K562 (cell line): ENCODE data around the gene MTERF2. TPM values are rescaled to one million over a fixed set of nuclear protein-coding genes. Genes with fewer than 3 reads are reported as not detected.

Experiments
- DLX4 ChIP-seq: fragments of 250-450 bp; sonication (Bioruptor Pico); IDR thresholded peaks from 2 replicates; pipeline ENCODE4 v1.6.1; 2021; ENCODE audit warnings: mild to moderate bottlenecking
- DPF2 ChIP-seq: fragments of 450-650 bp; IDR thresholded peaks from 2 replicates; pipeline ENCODE4 v1.6.1; 2016
- HMBOX1 ChIP-seq: sonication (generic); IDR thresholded peaks from 2 replicates; pipeline ENCODE4 v1.6.1; 2016
- KDM1A ChIP-seq, 2 experiments: fragments of 450-650 bp; IDR thresholded peaks; 2 replicates each; pipeline ENCODE4 v1.6.1; 2016; ENCODE audit warnings: mild to moderate bottlenecking in 2 of 2
- KDM5B ChIP-seq: fragments of 200-600 bp; sonication (generic); IDR thresholded peaks from 2 replicates; pipeline ENCODE4 v1.6.1; 2012; ENCODE audit warnings: low read depth, mild to moderate bottlenecking, moderate library complexity, low read length, control low read depth, inconsistent platforms; ENCODE audit not compliant: insufficient replicate concordance
- KLF10 ChIP-seq: fragments of 250-450 bp; sonication (Bioruptor Pico); IDR thresholded peaks from 2 replicates; pipeline ENCODE4 v1.6.1; 2021; ENCODE audit warnings: matching md5 sums
- KLF16 ChIP-seq: IDR thresholded peaks from 2 replicates; pipeline ENCODE4 v1.6.1; 2016; ENCODE audit warnings: antibody characterized with exemption
- LARP7 ChIP-seq: fragments of 450-650 bp; IDR thresholded peaks from 2 replicates; pipeline ENCODE4 v1.6.1; 2016
- NELFE ChIP-seq: IDR thresholded peaks from 2 replicates; pipeline ENCODE4 v1.6.1; 2011; ENCODE audit warnings: mild to moderate bottlenecking; ENCODE audit not compliant: insufficient read depth, insufficient read length
- NR0B1 ChIP-seq: fragments of 450-650 bp; IDR thresholded peaks from one replicate; pipeline ENCODE4 v1.6.1; 2018; ENCODE audit warnings: mild to moderate bottlenecking, moderate library complexity; ENCODE audit not compliant: partially characterized antibody
- NRF1 ChIP-seq, 2 experiments: fragments of 450-650 bp; IDR thresholded peaks in 1 of 2; conservative IDR thresholded peaks in 1 of 2; 2 replicates each; pipeline ENCODE4 v1.6.1; 2014; ENCODE audit warnings: mild to moderate bottlenecking in 2 of 2
- SLC30A9 ChIP-seq: fragments of 250-450 bp; sonication (Bioruptor Pico); IDR thresholded peaks from 2 replicates; pipeline ENCODE4 v1.8.0; 2022; ENCODE audit warnings: mild to moderate bottlenecking, moderate library complexity
- TAL1 ChIP-seq: fragments of 450-650 bp; IDR thresholded peaks from 2 replicates; pipeline ENCODE4 v1.6.1; 2016; ENCODE audit warnings: mild to moderate bottlenecking
- TRIM24 ChIP-seq, 2 experiments: fragments of 450-650 bp; IDR thresholded peaks; 2 replicates each; pipeline ENCODE4 v1.6.1; 2016
- YY1 ChIP-seq, 3 experiments: IDR thresholded peaks; 2 replicates each; pipeline ENCODE4 v1.6.1; 2011; ENCODE audit warnings: low read length in 2 of 3, mild to moderate bottlenecking in 2 of 3, moderate library complexity in 2 of 3, borderline replicate concordance in 1 of 3, control low read depth in 1 of 3, low read depth in 1 of 3; ENCODE audit not compliant: insufficient read depth in 3 of 3, insufficient replicate concordance in 2 of 3, control insufficient read depth in 1 of 3, insufficient read length in 1 of 3; ENCODE audit errors: extremely low read depth in 1 of 3
- ZBTB2 ChIP-seq: fragments of 450-650 bp; IDR thresholded peaks from 2 replicates; pipeline ENCODE4 v1.6.1; 2016; ENCODE audit warnings: antibody characterized with exemption
- ZFP30 ChIP-seq: fragments of 250-450 bp; sonication (Bioruptor Pico); IDR thresholded peaks from 2 replicates; pipeline ENCODE4 v1.8.0; 2022; ENCODE audit warnings: moderate library complexity, mild to moderate bottlenecking, inconsistent platforms, borderline replicate concordance
- ZFP91 ChIP-seq: sonication (generic); formaldehyde crosslinking; IDR thresholded peaks from 2 replicates; pipeline ENCODE4 v1.8.0; 2022; ENCODE audit warnings: mild to moderate bottlenecking, missing genetic modification reagents
- ZNF592 ChIP-seq: fragments of 450-650 bp; IDR thresholded peaks from 2 replicates; pipeline ENCODE4 v1.6.1; 2017; ENCODE audit warnings: antibody characterized with exemption, mild to moderate bottlenecking
- polyA plus RNA-seq, 8 experiments: library from polyadenylated mRNA; depleted of rRNA in 4 of 8; stranded (reverse) in 5 of 8; unstranded in 3 of 8; fragments of >200 nt; fragmentation: Nextera tagmentation in 2 of 8; fragmentation: Illumina TruSeq in 1 of 8; extraction: Ambion mirVana in 2 of 8; extraction: Trizol in 1 of 8; gene quantifications; 2 replicates each; pipeline versions ENCODE4 v1.2.1 to v1.2.3, GENCODE V29; 2011 to 2014; ENCODE audit warnings: inconsistent platforms in 1 of 8, missing spikeins in 1 of 8
- total RNA-seq, 7 experiments: library from RNA; depleted of rRNA in 6 of 7; stranded (reverse); fragments of >200 nt in 6 of 7; fragmentation: Illumina TruSeq in 2 of 7; extraction: Trizol in 2 of 7; gene quantifications; 2 replicates each; pipeline versions ENCODE4 v1.2.1 to v1.2.3, GENCODE V29; 2011 to 2021; ENCODE audit warnings: low replicate concordance in 1 of 7

The MTERF2 gene
- total and polyA plus RNA-seq, 9 of the 15 experiments (the other 6 are each of a cell fraction or from before 2014, with no cell fraction given): 10.0 to 63.2 (median 33.2) TPM

- TF ChIP-seq ZNF592 (0 out of 2 replicates have a peak, but pooled peaks have one; percentile 19), LARP7 (no peak), TRIM24 (IDR thresholded peaks at IDR 0.05) (peak in 1 of 2 experiments; percentile 54; a peak in 1 of 4 replicates), HMBOX1 (peak; percentile 44; the same call in 1 of the 2 replicates), SLC30A9 (CRISPR knock-in tag) (no peak), ZFP91 (no peak), DLX4 (CRISPR knock-in tag) (no peak), YY1 (IDR thresholded peaks at IDR 0.05; ENCODE audit: borderline replicate concordance in 1 of 3, control insufficient read depth in 1 of 3, extremely low read depth in 1 of 3, insufficient read depth in 3 of 3, insufficient read length in 1 of 3, insufficient replicate concordance in 2 of 3, low read depth in 1 of 3, low read length in 2 of 3) (no peak), KDM1A (IDR thresholded peaks at IDR 0.05) (0 out of 4 replicates have a peak, but pooled peaks of 1 of the 2 experiments have one; percentile 9), DPF2 (peak; percentile 80), NELFE (no peak), NR0B1 (no peak), ZBTB2 (no peak), KLF10 (CRISPR knock-in tag) (no peak), KLF16 (peak; percentile 77), ZFP30 (CRISPR knock-in tag) (no peak), NRF1 (conservative IDR thresholded peaks at IDR 0.05 in 1 of 2, IDR thresholded peaks at IDR 0.05 in 1 of 2) (no peak), KDM5B (no peak), TAL1 (peak; percentile 92)
Observed at GRCh38 chr12:106942775-106943174, 44.2 kb downstream of the MTERF2 start (continued).
